Left ventricle myocardium superior (tissue), 1 donor: ENCODE data around the gene SLC4A5. TPM values are rescaled to one million over a fixed set of nuclear protein-coding genes. Genes with fewer than 3 reads are reported as not detected.

Source experiments
- ATAC-seq: fragments of 200-7000 bp; cut with Tn5 transposase; one replicate; pipeline ENCODE4 v1.9.1; 2020; ENCODE audit warnings: mild to moderate bottlenecking, moderate library complexity
- DNase-seq: peaks from one replicate; pipeline ENCODE4 v3.0.0-alpha.2; 2020
- intact Hi-C: fragments of 100-400 bp; cut with micrococcal nuclease; formaldehyde crosslinking; loops from one replicate; pipeline ENCODE4 v1.11.0; 2022
- total RNA-seq: library from RNA; stranded (reverse); fragmentation: NEBNext Ultra II Directional; extraction: Animal tissue kit (Norgen Biotek cat#: 25700); gene quantifications from one replicate; pipeline ENCODE4 v1.2.1, GENCODE V29; 2021
- donor health status: DM: no; HTN: yes; CAD: no; lungs with severe emphysema.

SLC4A5 gene
- total RNA-seq, 1 donor from 2014 or later = 2.2 TPM

DNA sequence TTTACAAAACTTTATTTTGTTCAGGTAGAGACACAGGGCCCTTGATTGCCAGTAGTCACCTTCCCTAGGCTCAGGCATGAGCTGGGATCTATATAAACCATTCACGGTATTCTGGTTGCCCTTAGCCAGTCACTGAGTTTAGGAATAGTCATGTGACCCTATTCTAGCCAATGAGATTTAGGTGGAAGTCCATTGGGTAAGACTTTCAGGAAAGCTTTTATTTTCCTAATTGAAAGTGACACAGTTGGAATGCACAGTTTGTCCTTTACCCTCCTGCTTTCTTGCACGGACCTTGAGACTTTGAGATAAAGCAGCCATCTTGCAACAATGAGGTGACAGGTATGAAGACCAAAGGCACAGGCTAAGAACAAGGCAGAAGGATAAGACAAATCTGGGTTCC lies 21.5 kb downstream of the SLC4A5 start:
- intact Hi-C loops = no loop called here
- no peak for DNase-seq
- ATAC-seq = no peak

DNA sequence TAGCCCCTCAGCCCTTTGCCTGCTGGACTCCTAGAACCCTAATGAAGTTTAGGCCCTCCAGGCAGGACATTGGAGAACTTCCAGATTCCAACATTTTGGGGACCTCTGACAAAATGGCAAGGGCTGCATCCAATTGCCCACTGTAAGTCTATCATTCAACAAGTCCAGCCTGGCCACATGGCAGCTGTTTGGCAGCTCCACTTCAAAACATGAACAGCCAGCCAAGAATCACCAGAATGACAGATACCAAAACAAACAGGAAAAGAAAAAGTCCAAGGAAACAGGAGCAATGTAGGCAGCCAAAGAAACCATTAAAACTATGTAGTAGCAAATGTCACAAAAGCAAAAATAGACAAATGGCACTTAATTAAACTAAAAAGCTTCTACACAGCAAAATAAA lies 25.5 kb downstream of the SLC4A5 start:
- intact Hi-C loops = no loop called here
- DNase-seq (no peak), ATAC-seq (peak; percentile 34)

DNA sequence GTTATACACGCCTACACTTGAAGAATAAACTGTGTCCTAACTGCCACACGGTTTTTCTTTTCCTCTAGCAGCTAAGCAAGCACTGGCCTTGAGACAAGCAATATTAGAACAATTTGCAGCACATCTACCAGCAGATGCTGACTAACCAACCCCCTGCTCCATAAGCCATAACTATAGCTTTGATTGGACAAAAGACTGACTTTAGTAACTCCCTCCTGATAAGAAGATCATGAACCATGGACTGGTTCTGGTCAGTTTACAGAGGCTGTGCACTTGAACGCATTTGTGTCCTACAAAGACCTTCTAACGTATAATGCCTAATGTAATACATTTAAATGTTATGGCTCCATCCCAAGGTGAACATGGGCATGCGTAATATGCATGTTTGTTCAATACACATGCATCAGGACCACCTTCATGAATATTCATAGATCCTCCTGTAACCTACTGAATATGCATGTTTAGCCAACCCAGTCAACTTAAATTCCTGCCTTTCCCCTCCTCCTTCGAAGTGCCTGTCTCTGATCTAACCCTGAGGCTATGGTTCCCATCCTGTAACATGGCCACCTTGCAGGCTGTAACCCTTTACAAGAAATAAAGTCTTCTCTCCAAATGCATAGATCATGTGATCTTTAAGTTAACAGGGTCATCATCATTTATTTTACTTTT lies 26.5 kb downstream of the SLC4A5 start:
- intact Hi-C loops = no loop called here
- DNase-seq (no peak), ATAC-seq (no peak)

DNA sequence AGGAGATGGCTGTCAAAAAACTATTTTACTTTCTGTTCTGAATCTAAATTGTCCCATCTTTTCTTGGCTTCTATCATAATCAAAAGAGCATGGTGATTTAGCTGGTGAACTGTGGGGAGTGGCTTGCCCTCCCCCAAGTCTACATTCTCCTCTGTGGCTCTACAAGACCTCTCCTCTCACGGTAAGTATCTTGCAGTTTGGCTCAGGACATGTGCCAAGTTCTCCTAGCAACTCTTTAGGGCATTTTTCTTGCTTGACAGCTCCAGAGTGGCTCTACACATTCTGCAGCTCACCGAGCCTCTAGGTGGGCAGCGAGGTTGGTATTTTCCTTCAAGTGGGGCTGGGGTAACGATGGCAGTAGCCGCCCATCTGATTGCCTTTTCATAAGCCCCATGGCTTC lies 29.1 kb downstream of the SLC4A5 start:
- ATAC-seq = no peak
- DNase-seq = no peak
- intact Hi-C loops = no loop called here

DNA sequence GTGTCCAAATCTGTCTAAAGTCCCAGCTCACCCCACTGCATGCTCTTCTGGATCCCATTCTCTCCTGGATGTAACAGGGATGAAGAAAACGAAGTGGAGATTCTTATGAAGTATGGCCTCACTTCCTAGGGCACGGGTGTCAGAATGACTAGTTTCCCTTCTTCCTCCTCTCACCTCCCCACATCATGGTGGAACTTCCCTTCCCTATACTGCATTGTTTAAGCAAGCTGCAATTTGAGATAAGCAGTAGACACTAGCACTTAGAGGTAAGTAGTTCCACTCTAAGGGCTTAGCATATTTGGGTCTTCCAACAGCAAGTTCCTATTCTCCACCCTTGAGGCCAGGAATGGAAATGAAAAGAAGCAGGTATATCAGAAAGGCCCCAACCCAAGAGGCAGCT lies 29.7 kb downstream of the SLC4A5 start:
- no peak for ATAC-seq
- intact Hi-C loops = no loop called here
- DNase-seq = no peak

DNA sequence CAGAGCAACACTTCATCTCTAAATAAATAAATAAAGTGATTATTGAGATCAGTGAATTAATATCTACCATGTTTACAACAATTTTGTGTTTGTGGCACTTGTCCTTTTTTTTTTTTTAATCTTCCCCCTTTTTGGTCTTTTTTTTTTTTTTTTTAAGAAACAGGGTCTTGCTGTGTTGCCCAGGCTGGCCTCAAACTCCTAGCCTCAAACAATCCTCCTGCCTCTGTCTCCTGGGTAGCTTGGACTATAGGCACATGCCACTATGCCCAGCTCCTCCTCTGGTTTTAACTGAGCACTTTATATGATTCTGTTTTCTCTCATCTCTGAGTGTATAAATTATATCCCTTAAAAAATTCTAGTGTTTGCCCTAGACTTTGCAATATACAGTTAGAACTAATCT lies 30.3 kb downstream of the SLC4A5 start:
- ATAC-seq = no peak
- intact Hi-C loops = no loop called here
- no peak for DNase-seq

DNA sequence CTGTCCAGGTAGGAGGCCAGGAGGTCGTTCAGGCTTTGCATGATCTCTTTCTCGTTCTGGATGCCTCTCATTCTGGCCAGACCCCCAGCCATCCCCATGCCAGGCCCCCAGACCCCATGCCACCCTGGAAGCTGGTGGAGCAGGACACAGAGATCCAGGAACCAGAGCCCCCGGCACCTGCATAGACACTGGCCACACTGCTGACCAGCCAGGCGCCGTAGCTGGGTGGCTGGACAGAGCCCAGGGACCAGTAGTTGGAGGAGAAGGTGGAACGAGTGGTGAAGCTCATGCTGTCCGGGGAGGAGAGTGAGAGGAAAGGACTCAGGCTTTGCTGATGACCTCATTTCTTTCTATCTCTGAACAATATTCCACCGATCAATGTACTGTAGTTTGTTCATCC lies 35.5 kb downstream of the SLC4A5 start:
- no peak for DNase-seq
- ATAC-seq = no peak
- intact Hi-C loops = no loop called here

DNA sequence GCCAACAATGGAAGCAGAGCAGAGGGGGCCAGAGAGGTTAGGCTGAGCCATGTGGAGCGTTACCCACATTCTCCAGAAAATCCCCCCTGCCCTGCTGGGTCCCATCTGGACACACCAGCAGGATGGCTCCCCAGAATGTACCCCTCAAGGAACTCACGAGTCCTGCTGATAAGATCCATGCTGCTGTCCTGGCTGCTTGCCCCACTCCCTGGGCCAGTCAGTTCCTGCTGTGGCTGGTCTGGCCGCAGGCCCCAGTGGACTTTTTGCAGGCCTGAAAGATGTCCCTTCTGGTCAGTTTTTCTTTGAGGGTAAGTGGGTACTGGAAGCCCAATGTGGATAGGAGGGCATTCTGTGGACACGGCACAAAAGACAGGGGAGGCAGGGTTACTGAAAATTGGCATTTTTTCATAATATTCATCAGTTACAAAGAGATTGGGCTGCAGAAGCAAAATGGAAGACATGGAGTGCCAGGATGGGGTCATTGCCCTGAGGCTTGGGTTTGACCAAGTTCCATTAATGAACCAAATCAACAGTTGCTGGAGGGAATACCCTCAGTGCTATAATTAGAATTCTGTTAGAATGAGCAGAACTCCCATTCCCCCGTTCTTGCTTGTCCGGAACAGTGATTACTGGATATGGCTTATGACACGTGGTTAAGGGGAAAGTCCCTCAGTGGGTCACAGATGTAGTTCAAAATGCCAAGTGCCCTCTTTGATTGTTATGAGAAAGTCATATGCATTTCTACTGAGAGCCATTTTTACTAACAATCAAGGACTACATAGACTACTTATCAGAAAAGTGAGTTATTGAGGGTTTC lies 38.7 kb downstream of the SLC4A5 start:
- ATAC-seq (peak; percentile 38), DNase-seq (no peak)

DNA sequence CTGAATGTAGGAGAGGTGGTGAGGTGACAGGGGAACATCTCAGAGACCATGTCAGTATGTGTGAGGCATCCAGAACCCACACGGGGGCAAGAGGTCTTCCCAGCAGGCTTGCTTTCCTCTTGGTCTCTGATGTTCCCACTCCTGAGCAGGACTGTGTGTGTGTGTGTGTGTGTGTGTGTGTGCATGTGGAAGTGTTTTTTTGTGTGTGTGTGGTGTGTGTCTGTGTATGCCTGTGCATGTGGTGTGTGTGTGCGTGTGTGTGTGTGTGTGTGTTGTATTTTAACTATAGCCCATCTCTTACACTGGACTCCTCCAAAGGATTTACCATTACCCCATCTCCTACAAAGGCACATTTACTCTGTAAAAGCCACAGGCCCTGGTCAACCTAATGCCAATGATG lies 40.4 kb downstream of the SLC4A5 start:
- intact Hi-C loops = loop anchor here (5.0 kb wide), 1 partner anchor 236 kb away; no protein-coding TSS in a partner anchor
- ATAC-seq (no peak), DNase-seq (no peak)

More for the DNA sequence above, 38.7 kb downstream of the SLC4A5 start:
- intact Hi-C loops = loop anchor here (5.0 kb wide), 1 partner anchor 237 kb away; no protein-coding TSS in a partner anchor

DNA sequence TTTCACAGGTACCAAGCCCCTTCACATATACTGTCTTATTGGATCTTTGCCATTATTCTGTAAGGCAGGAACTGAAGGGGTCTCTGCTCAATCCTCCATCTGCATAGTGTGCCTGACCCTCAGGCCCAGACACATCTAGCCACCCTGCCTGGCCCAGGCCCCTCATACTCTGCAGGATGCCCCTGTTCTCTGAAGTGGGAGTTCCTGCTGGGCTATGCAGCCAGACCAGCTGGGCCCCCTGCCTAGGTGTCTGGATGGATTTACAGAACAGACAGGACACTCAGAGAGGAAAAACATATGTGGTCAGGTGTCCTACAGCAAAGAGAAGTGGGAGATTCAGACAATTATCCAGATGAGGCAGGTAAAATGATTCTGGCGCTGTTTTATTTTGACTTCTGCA lies 42.0 kb downstream of the SLC4A5 start:
- ATAC-seq (no peak), DNase-seq (no peak)
- intact Hi-C loops = loop anchor here (5.0 kb wide), 1 partner anchor 234 kb away; no protein-coding TSS in a partner anchor

DNA sequence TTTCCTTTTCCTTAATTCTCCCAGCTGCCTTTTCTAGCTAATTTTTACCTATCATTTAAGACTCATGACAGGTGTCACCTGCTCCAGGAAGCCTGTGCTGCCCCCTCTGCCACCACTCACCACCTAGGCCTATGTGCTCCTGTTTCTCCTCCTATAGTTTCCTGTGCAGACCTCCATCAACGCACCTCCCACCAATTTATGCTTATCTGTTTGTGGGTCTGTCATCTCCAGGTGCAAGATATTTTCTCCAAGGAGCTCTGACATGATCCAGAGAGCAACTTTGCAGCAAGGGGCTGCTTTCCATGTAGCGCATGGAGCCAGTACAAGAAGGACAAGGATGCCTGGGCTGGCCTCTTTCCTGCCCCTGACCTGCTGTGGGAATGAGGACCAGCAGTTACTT lies 42.7 kb downstream of the SLC4A5 start:
- no peak for DNase-seq
- ATAC-seq = no peak
- intact Hi-C loops = loop anchor here (5.0 kb wide), 1 partner anchor 233 kb away; no protein-coding TSS in a partner anchor

DNA sequence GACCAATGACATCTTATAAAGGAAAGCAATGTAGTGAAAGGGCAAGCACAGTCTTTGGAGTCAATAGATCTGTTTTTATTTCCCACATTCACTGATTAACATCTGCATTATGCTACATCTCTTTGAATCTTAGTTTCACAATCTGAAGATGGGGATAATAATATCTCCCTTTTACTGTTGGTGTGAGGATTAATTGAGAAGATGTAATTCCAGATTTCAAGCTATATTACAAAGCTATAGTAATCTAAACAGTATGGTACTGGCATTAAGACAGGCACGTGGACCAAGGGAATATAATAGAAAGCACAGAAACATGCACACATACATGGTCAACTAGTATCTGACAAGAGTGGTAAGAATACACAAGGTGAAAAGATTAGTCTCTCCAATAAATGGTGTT lies 45.3 kb downstream of the SLC4A5 start:
- DNase-seq (no peak), ATAC-seq (no peak)
- intact Hi-C loops = no loop called here

DNA sequence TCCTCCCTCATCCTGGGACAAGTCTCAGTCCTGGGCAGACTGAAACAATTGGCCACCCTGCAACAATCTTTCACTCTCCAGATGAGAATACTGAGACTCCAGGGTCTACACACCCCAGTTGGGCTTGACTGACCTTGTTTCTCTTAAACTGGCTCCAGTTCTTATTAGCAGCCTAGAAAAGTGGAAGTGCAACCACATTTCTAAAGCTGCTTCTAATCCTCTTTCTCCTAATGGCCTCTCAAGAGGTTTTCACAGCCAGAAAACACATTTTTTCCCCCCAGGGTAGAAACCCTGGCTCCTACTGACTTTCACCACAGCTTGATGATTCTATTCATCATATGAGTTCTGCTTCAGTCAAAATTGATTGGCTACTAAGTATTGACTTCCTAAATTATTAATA lies 45.8 kb downstream of the SLC4A5 start:
- ATAC-seq (no peak), DNase-seq (no peak)
- intact Hi-C loops = no loop called here

DNA sequence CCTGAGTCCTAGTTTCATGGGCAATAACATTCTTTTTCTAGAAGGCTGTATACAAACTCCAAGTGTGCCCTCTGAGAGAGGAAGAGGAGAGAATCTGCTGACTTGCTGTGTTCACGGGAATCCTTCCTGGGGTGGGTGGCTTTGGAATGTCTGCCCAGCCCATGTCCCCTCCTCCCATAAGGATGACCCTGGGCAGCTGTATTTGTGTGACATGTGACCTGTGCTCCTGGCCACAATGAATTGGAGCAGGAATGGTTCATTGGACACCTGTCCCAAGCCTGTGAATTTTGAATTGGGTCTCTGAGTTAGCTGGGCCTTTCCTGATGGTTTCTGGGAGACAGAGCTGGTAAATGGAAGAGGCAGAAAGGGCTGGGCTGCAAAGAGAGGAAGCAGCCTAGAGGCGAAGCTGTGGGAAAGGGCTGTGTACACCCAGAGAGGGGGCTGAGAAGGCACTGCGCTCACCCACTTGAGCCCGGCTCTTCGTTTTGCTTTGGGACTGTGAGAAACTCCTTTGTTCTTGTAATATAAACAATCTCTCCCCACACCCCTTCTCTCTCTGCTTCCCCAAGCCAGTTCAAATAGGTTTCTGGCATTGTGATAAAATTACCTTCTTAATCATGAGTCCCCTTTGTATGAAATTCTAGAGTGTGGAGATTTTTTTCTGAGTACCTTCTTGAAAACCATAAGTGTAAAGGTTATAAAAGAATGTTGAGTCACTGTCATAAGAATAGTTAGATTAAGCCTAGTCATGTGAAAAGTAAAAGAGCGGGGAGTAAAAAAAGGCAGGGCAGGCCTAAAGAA lies 49.8 kb downstream of the SLC4A5 start:
- peak; percentile 10 for ATAC-seq
- intact Hi-C loops = no loop called here
- no peak for DNase-seq

DNA sequence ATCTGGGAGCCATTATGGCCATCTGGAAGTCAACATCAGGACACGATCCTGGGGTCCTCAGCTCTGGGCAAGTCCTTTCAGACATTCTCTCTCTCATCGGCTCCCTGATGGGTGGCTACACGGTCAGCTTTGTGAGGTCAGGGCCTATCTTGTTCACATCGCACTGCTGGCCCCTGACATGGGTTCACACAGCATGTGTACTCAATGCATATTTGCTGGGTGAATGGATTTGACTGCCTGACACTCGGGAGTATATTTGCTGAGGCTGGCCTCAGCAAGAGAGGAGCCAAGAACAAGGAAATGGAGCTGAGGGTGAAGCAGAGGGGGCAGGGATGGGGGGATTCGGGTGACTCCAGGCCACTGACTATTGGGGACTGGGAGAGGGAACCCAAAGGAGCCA lies 50.5 kb downstream of the SLC4A5 start:
- intact Hi-C loops = no loop called here
- DNase-seq (no peak), ATAC-seq (no peak)

DNA sequence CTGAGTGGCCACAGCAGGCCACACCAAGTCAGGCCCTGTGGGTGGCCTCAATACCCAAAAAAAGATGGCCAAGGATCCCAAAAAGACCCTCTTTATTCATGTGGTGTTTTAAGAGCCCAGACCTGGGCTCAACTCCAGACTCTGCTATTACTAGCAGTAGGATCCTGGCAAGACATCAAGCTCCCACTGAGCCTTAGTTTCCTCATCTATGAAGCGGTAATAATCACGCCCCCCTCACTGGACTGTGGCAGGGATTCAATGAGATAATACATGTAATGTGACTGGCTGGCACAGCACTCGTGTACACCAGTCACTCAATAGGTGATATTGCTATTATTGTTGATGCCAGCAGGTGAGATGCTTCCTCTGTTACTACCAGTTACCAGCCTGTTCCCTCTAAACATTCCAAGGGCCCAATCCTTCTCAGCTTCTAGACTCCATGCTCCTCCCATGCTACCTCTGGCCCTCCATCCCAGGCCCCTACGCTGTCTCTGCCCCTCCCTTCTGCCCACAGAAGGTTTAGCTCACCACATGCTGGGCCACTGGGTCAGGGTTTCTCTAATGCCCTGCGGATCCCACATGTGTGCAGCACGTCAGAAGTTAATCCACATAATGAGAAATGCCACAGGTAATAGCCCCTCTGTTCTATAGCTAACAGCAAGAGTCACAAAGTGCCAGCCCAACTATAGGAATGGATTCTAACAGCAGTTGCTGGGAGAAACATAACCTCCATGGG lies 51.2 kb downstream of the SLC4A5 start:
- ATAC-seq = peak; percentile 54
- no peak for DNase-seq
- intact Hi-C loops = no loop called here

DNA sequence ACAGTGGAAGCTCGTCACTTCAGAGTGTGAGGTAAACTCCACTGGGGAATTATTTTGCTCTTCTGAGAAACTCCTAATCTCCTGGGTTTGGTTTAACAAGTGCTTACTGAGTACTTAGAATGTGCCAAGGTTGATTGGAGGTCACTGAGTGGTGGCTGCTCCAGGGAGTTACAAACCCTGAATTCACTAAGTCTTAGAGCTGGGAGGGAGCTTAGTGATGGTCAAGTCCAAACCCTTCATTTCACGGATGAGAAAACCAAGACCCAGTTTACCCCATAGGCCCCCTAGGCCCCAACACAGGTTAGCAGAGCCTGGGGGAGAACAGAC lies 52.0 kb downstream of the SLC4A5 start:
- ATAC-seq (no peak), DNase-seq (no peak)
- intact Hi-C loops = no loop called here

DNA sequence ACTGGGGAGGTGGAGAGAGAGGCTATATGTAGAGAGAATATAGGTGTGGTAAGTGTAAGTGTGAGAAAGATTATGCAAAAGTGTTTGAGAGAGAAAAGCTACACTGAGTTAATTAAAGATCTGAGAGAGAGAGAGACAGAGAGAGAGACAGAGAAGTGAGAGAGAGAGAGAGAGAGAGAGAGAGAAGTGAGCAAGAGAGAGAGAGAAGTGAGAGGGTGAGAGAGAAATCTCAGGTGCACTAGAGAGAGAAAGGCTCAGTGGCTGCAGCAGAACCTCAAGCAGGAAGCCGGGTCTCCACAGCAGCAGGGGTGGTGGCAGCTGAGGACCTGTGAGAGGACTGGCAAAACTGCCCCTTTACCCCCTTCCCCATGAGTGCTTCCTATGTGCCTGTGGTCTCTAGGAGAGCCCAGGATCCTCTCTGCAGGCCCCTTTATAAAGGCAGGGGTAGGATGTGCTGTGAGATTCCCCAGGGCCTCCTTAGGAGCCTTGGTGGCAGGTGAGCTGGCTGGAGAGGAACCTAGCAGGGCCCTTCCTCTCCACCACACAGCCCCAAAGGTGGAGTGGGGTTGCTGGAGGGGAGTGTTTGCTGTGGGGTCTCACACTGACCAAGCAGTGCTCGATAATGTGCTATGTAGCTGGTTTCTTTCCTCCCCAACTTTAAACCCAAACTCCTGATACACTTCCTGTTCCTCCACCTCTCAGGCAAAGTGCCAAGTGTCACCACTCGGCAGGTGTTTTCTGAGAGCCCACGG lies 52.6 kb downstream of the SLC4A5 start:
- intact Hi-C loops = no loop called here
- ATAC-seq (peak; percentile 33), DNase-seq (no peak)

DNA sequence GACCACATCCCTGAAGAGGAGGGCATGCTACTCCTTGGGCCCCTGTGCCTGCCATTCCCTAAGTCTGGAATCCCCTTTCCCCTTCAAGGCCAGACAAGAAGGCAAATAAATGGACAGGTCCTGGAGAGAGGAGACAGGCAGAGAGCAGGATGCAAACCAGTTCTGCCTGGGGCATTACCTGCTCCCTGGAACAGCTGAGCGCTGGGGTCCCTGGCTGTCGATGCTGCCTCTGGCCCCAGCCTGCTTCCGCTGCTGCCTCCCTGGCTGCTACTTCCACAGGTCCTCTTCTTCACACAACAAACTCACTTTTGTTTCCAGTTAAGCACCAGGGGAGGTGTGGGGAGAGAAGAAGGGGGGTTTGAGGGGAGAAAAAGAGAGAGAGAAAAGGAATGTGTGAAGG lies 53.1 kb downstream of the SLC4A5 start:
- intact Hi-C loops = no loop called here
- ATAC-seq (no peak), DNase-seq (no peak)
